GM12801 (cell line): ENCODE results near the gene TBC1D4.

Experiments
- TF ChIP-seq, protein P1 (sequence below): IDR thresholded peaks from one replicate; pipeline ENCODE4 v1.5.1; 2011; ENCODE audit warnings: control low read depth; ENCODE audit not compliant: insufficient read length; ENCODE audit errors: extremely low read depth

Gene TBC1D4

DNA sequence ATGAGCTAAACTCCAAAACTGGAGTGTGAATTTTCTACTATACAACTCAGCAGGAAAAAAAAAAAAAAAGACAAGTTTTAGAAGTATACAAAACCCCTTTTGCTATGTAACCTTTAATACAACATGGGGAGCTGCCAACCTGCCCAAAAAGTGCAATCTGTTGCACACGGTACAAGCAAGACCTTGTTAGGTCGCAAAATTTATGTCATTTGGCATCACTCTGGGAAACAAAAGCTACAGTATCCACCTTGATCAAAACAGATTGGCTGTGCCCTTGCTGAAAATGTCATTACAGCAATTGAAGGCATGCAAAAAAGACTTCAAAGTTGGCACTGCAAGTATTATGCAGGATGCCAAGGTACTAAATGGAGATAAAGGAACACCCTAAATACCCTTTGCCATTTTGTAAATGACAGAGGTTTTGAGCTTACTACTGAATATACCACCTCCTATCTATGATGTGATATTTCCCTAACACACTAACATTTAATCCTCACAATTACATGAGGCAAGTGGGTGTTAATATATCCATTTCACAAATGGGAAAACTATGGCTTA lies 150.1 kb downstream of the TBC1D4 start:
- TF ChIP-seq, protein P1, sequence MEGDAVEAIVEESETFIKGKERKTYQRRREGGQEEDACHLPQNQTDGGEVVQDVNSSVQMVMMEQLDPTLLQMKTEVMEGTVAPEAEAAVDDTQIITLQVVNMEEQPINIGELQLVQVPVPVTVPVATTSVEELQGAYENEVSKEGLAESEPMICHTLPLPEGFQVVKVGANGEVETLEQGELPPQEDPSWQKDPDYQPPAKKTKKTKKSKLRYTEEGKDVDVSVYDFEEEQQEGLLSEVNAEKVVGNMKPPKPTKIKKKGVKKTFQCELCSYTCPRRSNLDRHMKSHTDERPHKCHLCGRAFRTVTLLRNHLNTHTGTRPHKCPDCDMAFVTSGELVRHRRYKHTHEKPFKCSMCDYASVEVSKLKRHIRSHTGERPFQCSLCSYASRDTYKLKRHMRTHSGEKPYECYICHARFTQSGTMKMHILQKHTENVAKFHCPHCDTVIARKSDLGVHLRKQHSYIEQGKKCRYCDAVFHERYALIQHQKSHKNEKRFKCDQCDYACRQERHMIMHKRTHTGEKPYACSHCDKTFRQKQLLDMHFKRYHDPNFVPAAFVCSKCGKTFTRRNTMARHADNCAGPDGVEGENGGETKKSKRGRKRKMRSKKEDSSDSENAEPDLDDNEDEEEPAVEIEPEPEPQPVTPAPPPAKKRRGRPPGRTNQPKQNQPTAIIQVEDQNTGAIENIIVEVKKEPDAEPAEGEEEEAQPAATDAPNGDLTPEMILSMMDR, result no peak

DNA sequence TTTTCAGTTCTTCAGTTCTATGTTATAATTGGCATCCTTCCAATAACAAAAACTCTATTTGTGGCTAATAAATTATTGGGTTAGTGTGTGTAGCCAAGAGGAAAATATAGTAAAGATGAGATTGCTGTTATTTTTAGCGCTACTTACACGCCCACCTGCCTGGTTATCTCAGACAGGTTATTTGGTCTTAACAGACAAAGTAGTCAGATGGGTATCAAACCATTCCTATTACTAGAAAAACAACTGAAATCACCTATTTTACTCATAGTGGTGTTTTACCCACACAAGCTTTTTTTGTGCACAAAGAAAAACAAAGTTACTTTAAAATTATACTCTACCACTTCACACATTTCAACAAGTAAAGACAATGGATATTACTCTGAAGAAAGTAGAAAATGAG lies 151.2 kb downstream of the TBC1D4 start:
- TF ChIP-seq, protein P1, result no peak

DNA sequence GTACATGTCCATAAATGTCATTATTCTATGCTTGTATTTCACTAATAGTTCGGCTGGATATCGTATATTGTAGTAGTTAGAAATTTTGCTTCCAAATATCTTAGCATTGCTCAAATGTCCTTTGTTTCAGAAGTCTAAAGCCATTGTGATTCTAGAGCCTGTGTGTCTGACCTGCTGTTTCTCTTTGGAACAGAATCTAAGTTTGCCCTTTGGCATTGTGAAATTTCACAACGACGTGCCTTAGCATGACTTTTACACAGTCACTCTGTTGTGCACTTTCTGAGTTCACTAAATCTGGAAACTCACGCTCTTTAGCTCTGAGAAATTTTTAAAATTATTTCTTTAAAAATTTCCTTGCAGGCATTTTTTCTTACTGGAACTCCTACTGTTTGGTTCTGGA lies 152.2 kb downstream of the TBC1D4 start:
- TF ChIP-seq, protein P1, result no peak

DNA sequence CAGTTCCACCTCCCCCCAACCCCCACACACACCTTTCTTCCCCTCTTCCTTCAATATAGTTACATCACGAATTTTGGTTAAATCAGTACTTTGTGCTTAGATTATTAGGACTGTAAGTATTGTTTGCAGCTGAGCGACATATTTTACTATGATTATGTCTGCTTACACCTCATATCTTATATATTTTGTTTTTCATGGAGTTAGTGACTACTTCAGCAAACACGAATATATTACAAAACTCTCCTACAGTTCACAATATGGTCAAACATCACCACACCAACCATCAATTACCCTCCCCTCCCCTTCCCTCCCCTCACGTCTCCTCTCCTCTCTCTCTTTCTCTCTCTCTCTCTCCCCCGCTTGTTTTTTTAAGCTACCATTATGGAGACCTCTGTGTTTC lies 152.9 kb downstream of the TBC1D4 start:
- TF ChIP-seq, protein P1, result no peak

DNA sequence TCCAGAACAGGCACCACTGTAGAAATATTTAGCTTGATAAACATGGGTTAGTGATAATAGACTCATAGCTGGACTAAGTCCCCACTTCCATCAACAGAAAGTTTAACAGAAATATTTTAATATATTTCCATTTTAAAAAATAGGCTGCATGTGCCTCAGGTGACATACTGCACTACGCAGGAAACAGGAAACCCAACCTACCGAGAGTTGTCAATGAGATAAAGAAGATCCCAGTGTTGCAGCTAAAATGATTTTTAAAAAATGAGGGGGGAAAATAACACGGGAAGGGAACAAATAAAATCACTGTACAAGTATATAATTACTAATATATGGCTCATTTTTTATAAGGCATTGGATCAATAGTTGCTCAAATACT lies 154.8 kb downstream of the TBC1D4 start:
- TF ChIP-seq, protein P1, result no peak

DNA sequence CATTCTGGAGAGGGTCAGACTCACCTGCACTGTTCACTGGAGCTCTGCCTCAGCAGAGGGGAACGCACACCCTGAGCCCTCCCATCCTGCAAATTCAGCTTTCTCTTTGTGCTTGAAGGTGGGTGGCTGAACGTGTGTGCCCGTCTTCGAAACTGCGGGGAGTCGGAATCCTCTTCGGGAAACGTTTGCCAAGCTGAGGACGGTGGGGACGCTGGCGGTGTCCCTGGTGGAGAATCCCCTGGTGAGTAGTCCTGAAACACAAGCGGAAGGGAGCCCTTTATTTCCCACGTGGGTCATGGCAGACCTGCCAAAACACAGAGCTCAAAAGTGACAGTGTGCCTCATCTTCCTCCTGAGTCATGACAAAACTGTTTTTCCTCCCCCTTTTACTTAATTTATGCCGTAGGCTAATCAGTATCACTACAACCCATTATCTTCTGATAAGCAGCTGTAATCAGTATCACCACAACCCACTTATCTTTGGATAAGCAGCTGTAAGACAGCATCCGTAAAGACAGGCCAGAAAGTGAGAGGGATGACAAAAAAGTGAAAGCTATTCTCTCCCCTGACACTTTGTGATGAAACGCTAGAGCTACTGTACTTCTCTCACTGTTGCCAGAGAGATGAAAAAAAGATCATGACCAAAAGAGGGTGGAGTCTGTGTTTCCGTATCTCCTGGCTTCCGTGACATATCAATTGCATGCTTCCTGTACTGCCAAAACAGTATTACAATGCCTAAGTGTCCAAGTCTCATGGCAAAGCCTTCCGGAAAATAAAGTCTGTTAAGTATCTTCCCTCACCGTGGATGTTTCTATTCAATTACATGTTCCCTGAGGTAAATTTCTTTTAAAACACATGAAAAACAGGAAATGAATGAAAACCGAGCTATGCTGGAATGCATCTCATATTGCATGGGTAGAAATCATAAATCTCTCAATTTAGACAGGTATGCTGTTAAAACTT lies 155.5 kb downstream of the TBC1D4 start:
- TF ChIP-seq, protein P1, result no peak

DNA sequence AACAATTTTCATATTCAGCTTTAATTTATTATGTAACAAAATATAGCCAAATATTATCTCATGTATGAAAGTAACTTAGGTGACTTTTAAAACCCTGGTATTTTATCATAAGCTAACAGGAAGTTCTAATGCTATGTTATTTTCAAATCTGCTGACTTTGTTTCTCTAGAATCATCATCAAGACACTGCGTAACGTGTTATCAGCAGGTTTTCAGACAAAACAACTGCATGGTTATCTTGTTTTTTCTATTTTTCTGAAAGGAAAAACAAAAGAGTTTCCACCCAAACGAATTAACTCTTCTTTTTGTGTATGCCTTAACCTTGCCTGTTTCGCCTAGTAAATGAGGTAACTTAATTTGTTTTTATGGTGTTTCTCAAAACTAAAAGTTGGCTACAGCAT lies 156.3 kb downstream of the TBC1D4 start:
- TF ChIP-seq, protein P1, result no peak
